ENCODE measurements around the gene KCTD2.

KCTD2 gene

DNA sequence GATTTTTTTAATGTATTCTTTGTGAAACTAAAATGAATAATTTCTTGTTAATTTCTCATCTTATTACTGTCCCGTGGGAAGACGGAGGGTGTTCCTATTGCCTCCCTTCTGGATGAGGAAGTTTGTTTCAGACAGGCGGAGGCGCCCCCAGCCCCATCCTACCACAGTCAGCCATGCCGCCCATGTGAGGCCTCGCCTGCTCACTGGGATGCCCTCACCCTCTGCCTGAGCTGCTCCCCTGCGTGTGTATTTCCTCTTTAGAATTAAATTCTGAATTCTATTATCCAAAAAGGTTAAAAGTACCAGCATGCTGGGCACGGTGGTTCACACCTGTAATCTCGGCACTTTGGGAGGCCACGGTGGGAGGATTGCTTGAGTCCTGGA lies 14.0 kb downstream of the KCTD2 start:
- Histone ChIP-seq H3K4me2 (ENCODE audit: low read length) (no peak overlapping the region), H3K9me3 (ENCODE audit: control insufficient read depth, low read length) (no peaks in the 10 kb centered on the region), H3K4me1 (no peaks in the 10 kb centered on the region), H2AFZ (no peak overlapping the region), H3K4me3 (ENCODE audit: low read depth, low read length) (no peak overlapping the region), H3K36me3 (ENCODE audit: control insufficient read depth, insufficient read depth, low read length) (no peaks in the 10 kb centered on the region), H3K9ac (no peak overlapping the region), H3K79me2 (no peaks in the 10 kb centered on the region), H3K27me3 (ENCODE audit: control insufficient read depth, insufficient read depth, low read length) (no peaks in the 10 kb centered on the region), H3K27ac (no peak overlapping the region)
- no peak for TF ChIP-seq CTCF (IDR thresholded peaks at IDR 0.05)

DNA sequence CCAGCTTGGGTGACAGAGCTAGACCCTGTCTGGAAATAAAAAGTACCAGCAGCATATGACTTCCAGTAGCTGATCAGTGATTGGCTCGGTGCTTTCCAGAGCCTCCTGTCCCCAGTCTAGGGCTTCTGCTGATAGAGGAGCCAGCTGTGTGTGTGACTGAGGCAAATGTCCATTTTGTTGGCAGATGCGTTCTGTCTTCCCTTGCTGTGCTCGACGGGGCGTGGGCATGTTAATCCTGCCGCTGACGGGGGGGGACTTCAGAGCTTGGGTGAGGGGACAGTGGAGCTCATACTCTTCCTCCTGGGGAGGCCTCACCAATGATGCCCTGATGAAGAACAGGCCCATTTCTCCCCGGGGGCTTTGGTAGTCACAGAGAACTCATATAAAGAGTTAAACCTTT lies 14.6 kb downstream of the KCTD2 start:
- H3K79me2 ChIP-seq = no peaks in the 10 kb centered on the region
- no peak overlapping the region for H3K4me3 ChIP-seq (ENCODE audit: low read depth, low read length)
- H3K4me1 ChIP-seq = no peaks in the 10 kb centered on the region
- no peak overlapping the region for H3K27ac ChIP-seq
- H3K4me2 ChIP-seq (ENCODE audit: low read length) = no peak overlapping the region
- H3K9me3 ChIP-seq (ENCODE audit: control insufficient read depth, low read length) = no peaks in the 10 kb centered on the region
- H2AFZ ChIP-seq = no peak overlapping the region
- no peaks in the 10 kb centered on the region for H3K27me3 ChIP-seq (ENCODE audit: control insufficient read depth, insufficient read depth, low read length)
- no peak overlapping the region for H3K9ac ChIP-seq
- H3K36me3 ChIP-seq (ENCODE audit: control insufficient read depth, insufficient read depth, low read length) = no peaks in the 10 kb centered on the region
- TF ChIP-seq CTCF (IDR thresholded peaks at IDR 0.05) = no peak

- Histone ChIP-seq H3K4me1 (no peaks in the 10 kb centered on the region), H3K27me3 (ENCODE audit: control insufficient read depth, insufficient read depth, low read length) (no peaks in the 10 kb centered on the region), H3K4me2 (ENCODE audit: low read length) (no peak overlapping the region), H3K79me2 (no peaks in the 10 kb centered on the region), H3K4me3 (ENCODE audit: low read depth, low read length) (no peak overlapping the region), H3K9ac (no peak overlapping the region), H3K9me3 (ENCODE audit: control insufficient read depth, low read length) (no peaks in the 10 kb centered on the region), H3K36me3 (ENCODE audit: control insufficient read depth, insufficient read depth, low read length) (no peaks in the 10 kb centered on the region), H3K27ac (no peak overlapping the region), H2AFZ (no peak overlapping the region)
- no peak for TF ChIP-seq CTCF (IDR thresholded peaks at IDR 0.05)
Measured at GRCh38 chr17:75063201-75063600, 16.2 kb downstream of the KCTD2 start.

GRCh38 chr17:75063626-75064025 lies 16.6 kb downstream of the KCTD2 start:
- no peak for TF ChIP-seq CTCF (IDR thresholded peaks at IDR 0.05)
- Histone ChIP-seq H3K9me3 (ENCODE audit: control insufficient read depth, low read length) (no peaks in the 10 kb centered on the region), H2AFZ (no peak overlapping the region), H3K79me2 (no peaks in the 10 kb centered on the region), H3K27ac (no peak overlapping the region), H3K4me2 (ENCODE audit: low read length) (no peak overlapping the region), H3K36me3 (ENCODE audit: control insufficient read depth, insufficient read depth, low read length) (no peaks in the 10 kb centered on the region), H3K9ac (no peak overlapping the region), H3K4me1 (no peaks in the 10 kb centered on the region), H3K4me3 (ENCODE audit: low read depth, low read length) (no peak overlapping the region), H3K27me3 (ENCODE audit: control insufficient read depth, insufficient read depth, low read length) (no peaks in the 10 kb centered on the region)

DNA sequence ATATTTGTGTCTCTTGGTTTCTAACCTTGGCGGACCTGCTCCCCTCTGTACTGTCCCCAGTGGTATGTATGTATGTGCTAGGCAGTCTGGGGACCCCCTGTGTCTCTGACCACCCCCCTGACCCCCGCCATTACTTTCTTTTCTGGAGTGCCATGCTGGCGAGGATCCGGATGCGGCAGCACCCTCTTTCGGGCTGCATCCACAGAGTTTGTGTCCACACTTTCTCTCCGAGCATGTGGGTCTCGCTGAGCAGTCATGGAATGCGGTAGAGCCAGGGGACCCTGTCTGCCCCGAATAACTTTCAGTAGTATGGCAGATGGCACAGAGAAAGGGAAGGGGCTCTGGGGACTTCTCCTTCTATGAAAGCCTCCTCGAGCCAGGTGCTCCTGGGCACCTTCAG lies 17.0 kb downstream of the KCTD2 start:
- no peak for TF ChIP-seq CTCF (IDR thresholded peaks at IDR 0.05)
- no peaks in the 10 kb centered on the region for H3K9me3 ChIP-seq (ENCODE audit: control insufficient read depth, low read length)
- H3K4me2 ChIP-seq (ENCODE audit: low read length) = no peak overlapping the region
- H3K79me2 ChIP-seq = no peaks in the 10 kb centered on the region
- no peak overlapping the region for H3K4me3 ChIP-seq (ENCODE audit: low read depth, low read length)
- H3K4me1 ChIP-seq = no peaks in the 10 kb centered on the region
- H3K27me3 ChIP-seq (ENCODE audit: control insufficient read depth, insufficient read depth, low read length) = no peaks in the 10 kb centered on the region
- H2AFZ ChIP-seq = no peak overlapping the region
- H3K9ac ChIP-seq = no peak overlapping the region
- H3K36me3 ChIP-seq (ENCODE audit: control insufficient read depth, insufficient read depth, low read length) = no peaks in the 10 kb centered on the region
- H3K27ac ChIP-seq = no peak overlapping the region
